SK-N-SH (cell line): ENCODE data around the gene MAD1L1.

Experiments
- CTCF ChIP-seq: fragments of 200-600 bp; sonication (generic); IDR thresholded peaks from 2 replicates; pipeline ENCODE4 v1.6.1; 2017; ENCODE audit warnings: antibody characterized with exemption, mild to moderate bottlenecking, moderate library complexity
- EZH2phosphoT487 ChIP-seq: fragments of 200-600 bp; sonication (generic); IDR thresholded peaks from 2 replicates; pipeline ENCODE4 v1.6.1; 2017; ENCODE audit warnings: low read depth, mixed run types, mild to moderate bottlenecking, antibody characterized with exemption, moderate library complexity, borderline replicate concordance
- GABPA ChIP-seq: IDR thresholded peaks from 2 replicates; pipeline ENCODE4 v1.4.0; 2012; ENCODE audit warnings: low read depth, mild to moderate bottlenecking
- GATA2 ChIP-seq: sonication (generic); formaldehyde crosslinking; IDR thresholded peaks from 2 replicates; pipeline ENCODE4 v1.5.0; 2020; ENCODE audit warnings: mild to moderate bottlenecking, missing genetic modification reagents
- MAX ChIP-seq: IDR thresholded peaks from 2 replicates; pipeline ENCODE4 v1.4.0; 2012; ENCODE audit warnings: low read depth
- NFIC ChIP-seq: IDR thresholded peaks from 2 replicates; pipeline ENCODE4 v1.4.0; 2012; ENCODE audit warnings: borderline replicate concordance

GRCh38 chr7:2010551-2011265 lies 222.0 kb downstream of the MAD1L1 start:
- no peak for TF ChIP-seq CTCF
- TF ChIP-seq MAX, result no peak
- no peak for TF ChIP-seq EZH2phosphoT487
- TF ChIP-seq GABPA, result no peak
- no peak for TF ChIP-seq GATA2
- no peak for TF ChIP-seq NFIC
